Gastroesophageal sphincter (tissue), 4 donors: ENCODE results near the gene KAZN. TPM values are rescaled to one million over a fixed set of nuclear protein-coding genes. Genes with fewer than 3 reads are reported as not detected.
"Not testable (repeated sequence)": the region's sequence is repeated elsewhere in the genome, so short reads cannot be mapped to it uniquely, and the experiment has no call there.

ENCODE experiments used
- ATAC-seq: fragments of 150-250 bp; one replicate; pipeline ENCODE4 v1.9.1; 2016; ENCODE audit warnings: mild to moderate bottlenecking, moderate library complexity
- H3K27ac ChIP-seq, 4 donors: fragments of 200-600 bp; sonication (generic) in 3 of 4; 1 replicate in 3 of 4; 2 replicates in 1 of 4; pipeline ENCODE4 v1.5.1; 2016 to 2019
- H3K27me3 ChIP-seq: fragments of 200-600 bp; sonication (generic); one replicate; pipeline ENCODE4 v1.5.1; 2019
- H3K36me3 ChIP-seq, 2 donors: fragments of 200-600 bp; sonication (generic); one replicate each; pipeline ENCODE4 v1.5.1; 2019; ENCODE audit warnings: control low read depth in 1 of 2
- H3K4me1 ChIP-seq, 3 donors: fragments of 200-600 bp; sonication (generic); 1 replicate in 2 of 3; 2 replicates in 1 of 3; pipeline ENCODE4 v1.5.1; 2016 to 2019; ENCODE audit warnings: control low read depth in 2 of 3
- H3K4me3 ChIP-seq, 2 donors: fragments of 200-600 bp; sonication (generic); one replicate each; pipeline ENCODE4 v1.5.1; 2019; ENCODE audit warnings: mild to moderate bottlenecking in 1 of 2, moderate library complexity in 1 of 2
- H3K9me3 ChIP-seq, 3 donors: fragments of 200-600 bp; sonication (generic); one replicate each; pipeline ENCODE4 v1.5.1; 2017 to 2019; ENCODE audit warnings: control low read depth in 2 of 3
- CTCF ChIP-seq, 4 experiments: fragments of 200-600 bp in 2 of 4; fragments of 450-650 bp in 2 of 4; sonication (generic) in 1 of 4; IDR thresholded peaks; one replicate each; pipeline ENCODE4 v1.5.1; 2017 to 2019; ENCODE audit warnings: antibody characterized with exemption in 4 of 4, mild to moderate bottlenecking in 2 of 4, moderate library complexity in 2 of 4
- EP300 ChIP-seq: sonication (generic); formaldehyde crosslinking; IDR thresholded peaks from one replicate; pipeline ENCODE4 v1.6.1; 2017; ENCODE audit warnings: antibody characterized with exemption, mild to moderate bottlenecking
- POLR2A ChIP-seq, 2 donors: fragments of 450-650 bp; IDR thresholded peaks; one replicate each; pipeline ENCODE4 v1.6.1; 2017; ENCODE audit warnings: antibody characterized with exemption in 2 of 2, mild to moderate bottlenecking in 2 of 2, moderate library complexity in 1 of 2
- POLR2AphosphoS5 ChIP-seq: sonication (generic); formaldehyde crosslinking; IDR thresholded peaks from one replicate; pipeline ENCODE4 v1.6.1; 2017; ENCODE audit warnings: antibody characterized with exemption
- WGBS, 2 donors: methylation state at CpG; one replicate each; pipeline ENCODE4 v1.1.5; 2018; ENCODE audit warnings: low coverage in 1 of 2; 5-methylcytosine and 5-hydroxymethylcytosine counted together
- total RNA-seq, 4 donors: library from RNA; depleted of rRNA; stranded (reverse); fragments of >200 nt; gene quantifications; one replicate each; pipeline ENCODE4 v1.1.0, GENCODE V29; 2016

KAZN gene
- total RNA-seq, 4 donors from 2014 or later, result 6.5 to 16.6 (median 11.5) TPM

GRCh38 chr1:15039901-15040300, 441.4 kb downstream of the KAZN start:
- H3K27ac ChIP-seq, result no peak overlapping the region
- H3K4me1 ChIP-seq, result no peaks in the 10 kb centered on the region
- no peak overlapping the region for H3K4me3 ChIP-seq
- no peak for ATAC-seq
- no peaks in the 10 kb centered on the region for H3K27me3 ChIP-seq
- 96% methylated on average over 5 of the region's 5 CpGs; no CpG with 5 or more reads in 1 of the 2 donors for WGBS, 2 donors
- no peaks in the 10 kb centered on the region for H3K9me3 ChIP-seq
- H3K36me3 ChIP-seq, result peaks cover 0 to 18% of the 10 kb centered on the region in 2 donors
- no peak for TF ChIP-seq CTCF (IDR thresholded peaks at IDR 0.05)
- no peak for TF ChIP-seq POLR2A (IDR thresholded peaks at IDR 0.05)
- TF ChIP-seq EP300, result no peak
- no peak for TF ChIP-seq POLR2AphosphoS5

DNA sequence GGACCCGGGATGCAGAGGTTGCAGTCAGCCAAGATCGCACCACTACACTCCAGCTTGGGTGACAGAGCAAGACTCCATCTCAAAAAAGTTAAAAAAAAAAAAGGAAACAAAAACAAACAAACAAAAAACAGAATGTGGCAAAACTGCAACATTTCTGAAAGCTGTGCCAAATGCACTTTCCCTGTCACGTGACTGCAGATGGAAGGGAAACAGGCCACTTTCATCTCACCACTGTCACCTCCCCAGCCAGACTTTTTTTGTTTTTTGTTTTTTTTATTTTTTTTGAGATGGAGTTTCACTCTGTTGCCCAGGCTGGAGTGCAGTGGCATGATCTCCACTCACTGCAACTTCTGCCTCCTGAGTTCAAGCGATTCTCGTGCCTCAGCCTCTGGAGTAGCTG, 442.2 kb downstream of the KAZN start:
- H3K4me1 ChIP-seq, ATAC-seq, H3K9me3 ChIP-seq, H3K27me3 ChIP-seq, H3K27ac ChIP-seq, H3K4me3 ChIP-seq, H3K36me3 ChIP-seq: not testable (repeated sequence)
- WGBS, 2 donors, result 82 to 94% methylated on average over 3 to 4 of the region's 5 CpGs

DNA sequence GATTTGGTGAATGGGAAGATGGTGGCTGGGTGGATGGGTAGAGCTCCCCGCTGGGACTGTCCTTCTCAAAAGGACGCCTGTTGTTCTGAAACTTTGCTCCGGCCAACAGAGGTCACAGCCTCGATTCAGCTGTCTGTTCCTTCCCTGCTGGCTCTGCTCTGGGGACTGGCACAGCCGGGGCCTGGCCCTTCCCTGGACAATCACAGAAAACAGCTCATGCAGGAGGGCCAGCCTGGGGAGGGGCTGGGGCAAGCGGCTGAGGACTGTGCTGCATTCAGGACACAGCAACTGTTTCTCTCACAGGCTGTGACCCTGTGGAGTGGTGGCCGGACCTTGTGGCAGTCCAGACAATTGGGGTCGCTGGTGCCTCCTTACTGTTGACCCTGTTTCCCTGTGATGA, 444.4 kb downstream of the KAZN start:
- 83% methylated on average over 1 of the region's 8 CpGs; no CpG with 5 or more reads in 1 of the 2 donors for WGBS, 2 donors
- Histone ChIP-seq H3K27me3 (no peaks in the 10 kb centered on the region), H3K4me1 (peaks cover 0 to 5% (median 0%) of the 10 kb centered on the region in 3 donors), H3K4me3 (no peak overlapping the region), H3K36me3 (peaks cover 0 to 9% of the 10 kb centered on the region in 2 donors), H3K27ac (no peak overlapping the region), H3K9me3 (no peaks in the 10 kb centered on the region)
- TF ChIP-seq CTCF (IDR thresholded peaks at IDR 0.05), result no peak
- TF ChIP-seq POLR2AphosphoS5, result no peak
- no peak for TF ChIP-seq POLR2A (IDR thresholded peaks at IDR 0.05)
- no peak for TF ChIP-seq EP300
- ATAC-seq, result no peak

DNA sequence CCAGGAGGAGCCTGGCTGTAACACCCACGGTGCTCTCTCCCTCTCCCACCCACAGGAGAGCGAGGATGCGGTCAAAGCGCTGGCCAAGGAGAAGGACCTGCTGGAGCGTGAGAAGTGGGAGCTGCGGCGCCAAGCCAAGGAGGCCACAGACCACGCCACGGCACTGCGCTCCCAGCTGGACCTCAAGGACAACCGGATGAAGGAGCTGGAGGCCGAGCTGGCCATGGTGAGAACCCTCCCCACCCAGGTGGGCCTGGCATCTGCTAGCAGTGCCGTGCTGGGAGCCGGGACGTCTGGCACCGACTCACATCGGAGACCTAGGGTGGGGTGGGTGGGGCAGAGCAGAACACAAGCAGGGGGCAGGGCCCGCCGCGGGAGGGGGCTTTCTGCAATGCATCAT, 445.4 kb downstream of the KAZN start:
- Histone ChIP-seq H3K4me3 (no peak overlapping the region), H3K27me3 (no peaks in the 10 kb centered on the region), H3K27ac (no peak overlapping the region), H3K9me3 (no peaks in the 10 kb centered on the region), H3K4me1 (peaks cover 0 to 5% (median 0%) of the 10 kb centered on the region in 3 donors), H3K36me3 (peaks cover 0 to 9% of the 10 kb centered on the region in 2 donors)
- ATAC-seq, result no peak
- TF ChIP-seq CTCF (IDR thresholded peaks at IDR 0.05), result no peak
- no peak for TF ChIP-seq POLR2A (IDR thresholded peaks at IDR 0.05)
- no peak for TF ChIP-seq POLR2AphosphoS5
- TF ChIP-seq EP300, result no peak
- WGBS, 2 donors, result 80% methylated on average over 1 of the region's 20 CpGs; no CpG with 5 or more reads in 1 of the 2 donors

DNA sequence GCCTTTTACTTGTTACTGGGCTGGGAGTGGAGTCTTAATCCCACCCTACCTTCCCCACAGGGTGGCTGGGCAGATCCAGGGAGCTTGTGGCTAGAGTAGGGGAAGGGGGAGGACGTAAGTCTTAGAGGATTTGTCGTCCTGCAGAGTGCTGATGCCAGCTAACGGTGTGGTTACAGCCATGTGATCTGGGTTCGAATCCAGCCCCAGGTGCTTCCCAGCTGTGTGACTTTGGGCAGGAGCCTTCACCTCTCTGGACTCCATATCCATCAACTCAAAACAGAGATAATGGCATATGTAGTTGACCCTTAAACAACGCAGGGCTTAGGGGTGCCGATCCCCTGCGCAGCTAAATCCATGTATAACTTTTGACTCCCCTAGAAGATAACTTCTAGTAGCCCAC, 446.6 kb downstream of the KAZN start:
- ATAC-seq, result no peak
- 95% methylated on average over 4 to 6 of the region's 7 CpGs for WGBS, 2 donors
- H3K4me3 ChIP-seq, result no peak overlapping the region

More for the DNA sequence above, 446.6 kb downstream of the KAZN start:
- Histone ChIP-seq H3K9me3 (no peaks in the 10 kb centered on the region), H3K4me1 (peaks cover 0 to 5% (median 0%) of the 10 kb centered on the region in 3 donors), H3K27me3 (no peaks in the 10 kb centered on the region), H3K36me3 (peaks cover 0 to 9% of the 10 kb centered on the region in 2 donors), H3K27ac (no peak overlapping the region)
- no peak for TF ChIP-seq POLR2A (IDR thresholded peaks at IDR 0.05)
- no peak for TF ChIP-seq POLR2AphosphoS5
- TF ChIP-seq EP300, result no peak
- no peak for TF ChIP-seq CTCF (IDR thresholded peaks at IDR 0.05)
